AG04450 (cell line): ENCODE data around the gene VAV3. TPM values are rescaled to one million over a fixed set of nuclear protein-coding genes. Genes with fewer than 3 reads are reported as not detected.
A peak's percentile ranks its signal among the peaks of the same experiment; 100 is the strongest.
"Not testable (repeated sequence)": the region's sequence is repeated elsewhere in the genome, so short reads cannot be mapped to it uniquely, and the experiment has no call there.

Experiments used
- CTCF ChIA-PET: fragments of 300-600, 350-600 bp; formaldehyde crosslinking; extraction: SDS; loops from one replicate; lab custom pipeline; 2022; ENCODE audit warnings: antibody characterized with exemption, inconsistent platforms; lab: Charles Lee
- POLR2A ChIA-PET: fragments of 350-600 bp; formaldehyde crosslinking; extraction: SDS; loops from one replicate; lab custom pipeline; 2021; ENCODE audit warnings: antibody characterized with exemption, inconsistent platforms; lab: Yijun Ruan, JAX
- DNase-seq: peaks from one replicate; pipeline ENCODE4 v3.0.0-alpha.2; 2011; ENCODE audit warnings: low read depth, low spot score
- H3K27ac ChIP-seq: one replicate; pipeline ENCODE4 v1.5.1; 2012; ENCODE audit warnings: low read depth, low read length, control low read depth
- H3K27me3 ChIP-seq: one replicate; pipeline ENCODE4 v1.6.0; 2012; ENCODE audit warnings: low read length; ENCODE audit not compliant: control insufficient read depth, insufficient read depth
- H3K4me3 ChIP-seq: 2 replicates; pipeline ENCODE4 v1.5.1; 2011; ENCODE audit warnings: mild to moderate bottlenecking, low read depth, low read length, control low read depth
- H3K9me3 ChIP-seq: 2 replicates; pipeline ENCODE4 v1.5.1; 2012; ENCODE audit warnings: low read length; ENCODE audit not compliant: control insufficient read depth, insufficient read depth
- polyA plus RNA-seq: library from polyadenylated mRNA; depleted of rRNA; stranded (reverse); fragments of >200 nt; gene quantifications from 2 replicates; pipeline ENCODE4 v1.2.3, GENCODE V29; 2011
- TF ChIP-seq, protein P1 (sequence below): IDR thresholded peaks from 2 replicates; pipeline ENCODE4 v1.5.1; 2011; ENCODE audit warnings: low read depth, low read length, control low read depth, inconsistent platforms

The VAV3 gene
- polyA plus RNA-seq, 1 experiment, result 0.02 TPM

GRCh38 chr1:108009603-108010195 lies 44.7 kb upstream of the VAV3 start:
- TF ChIP-seq, protein P1, sequence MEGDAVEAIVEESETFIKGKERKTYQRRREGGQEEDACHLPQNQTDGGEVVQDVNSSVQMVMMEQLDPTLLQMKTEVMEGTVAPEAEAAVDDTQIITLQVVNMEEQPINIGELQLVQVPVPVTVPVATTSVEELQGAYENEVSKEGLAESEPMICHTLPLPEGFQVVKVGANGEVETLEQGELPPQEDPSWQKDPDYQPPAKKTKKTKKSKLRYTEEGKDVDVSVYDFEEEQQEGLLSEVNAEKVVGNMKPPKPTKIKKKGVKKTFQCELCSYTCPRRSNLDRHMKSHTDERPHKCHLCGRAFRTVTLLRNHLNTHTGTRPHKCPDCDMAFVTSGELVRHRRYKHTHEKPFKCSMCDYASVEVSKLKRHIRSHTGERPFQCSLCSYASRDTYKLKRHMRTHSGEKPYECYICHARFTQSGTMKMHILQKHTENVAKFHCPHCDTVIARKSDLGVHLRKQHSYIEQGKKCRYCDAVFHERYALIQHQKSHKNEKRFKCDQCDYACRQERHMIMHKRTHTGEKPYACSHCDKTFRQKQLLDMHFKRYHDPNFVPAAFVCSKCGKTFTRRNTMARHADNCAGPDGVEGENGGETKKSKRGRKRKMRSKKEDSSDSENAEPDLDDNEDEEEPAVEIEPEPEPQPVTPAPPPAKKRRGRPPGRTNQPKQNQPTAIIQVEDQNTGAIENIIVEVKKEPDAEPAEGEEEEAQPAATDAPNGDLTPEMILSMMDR, result no peak
- Histone ChIP-seq H3K9me3 (no peaks in the 10 kb centered on the region), H3K27me3 (no peaks in the 10 kb centered on the region), H3K27ac (no peak overlapping the region), H3K4me3 (no peak overlapping the region)
- no peak for DNase-seq
- ChIA-PET POLR2A (no interaction called here), CTCF (no interaction called here)

DNA sequence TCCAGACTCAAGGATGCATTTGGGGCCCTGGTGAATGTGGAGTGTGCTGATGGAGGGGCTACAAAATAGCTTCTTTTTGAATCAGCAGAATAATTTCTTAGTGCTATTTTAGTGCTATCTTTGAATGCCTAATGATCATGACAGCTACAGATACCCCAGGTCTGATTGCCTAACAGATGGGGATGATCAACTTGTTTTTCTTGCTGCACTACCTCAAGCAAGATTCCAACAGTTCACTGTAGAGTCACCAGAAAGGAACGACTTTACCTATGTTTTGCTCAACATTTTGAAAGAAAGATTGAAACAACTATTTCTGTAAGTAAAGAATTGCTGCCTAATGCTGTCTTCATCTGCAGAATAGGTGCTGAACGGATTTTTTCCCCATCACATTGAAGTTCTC lies 42.6 kb upstream of the VAV3 start:
- H3K27ac ChIP-seq, result no peak overlapping the region
- ChIA-PET POLR2A (no interaction called here), CTCF (no interaction called here)
- no peaks in the 10 kb centered on the region for H3K9me3 ChIP-seq
- H3K27me3 ChIP-seq, result no peaks in the 10 kb centered on the region
- H3K4me3 ChIP-seq, result no peak overlapping the region
- no peak for DNase-seq
- TF ChIP-seq, protein P1, result no peak

DNA sequence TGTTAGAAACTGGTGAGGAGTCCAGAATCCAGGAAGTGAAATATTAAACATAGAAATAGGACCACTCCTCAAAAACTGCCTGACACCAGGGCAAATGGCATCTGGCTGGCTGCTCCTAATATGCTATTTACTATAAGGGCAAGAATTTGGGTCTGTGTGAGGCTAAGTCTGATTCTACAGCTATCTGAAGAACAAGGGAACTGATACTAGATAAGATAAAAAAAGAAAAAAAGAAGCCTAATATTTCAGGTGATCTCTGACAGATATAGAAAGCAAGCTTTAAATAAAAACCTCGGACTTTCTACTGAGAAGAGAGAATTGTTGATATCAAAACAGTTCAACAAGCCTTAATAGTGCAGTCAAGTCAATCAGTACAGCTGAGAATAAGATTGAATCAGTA lies 42.1 kb upstream of the VAV3 start:
- Histone ChIP-seq H3K9me3 (no peaks in the 10 kb centered on the region), H3K27ac (no peak overlapping the region), H3K27me3 (no peaks in the 10 kb centered on the region), H3K4me3 (no peak overlapping the region)
- TF ChIP-seq, protein P1, result no peak
- DNase-seq, result no peak
- ChIA-PET POLR2A (no interaction called here), CTCF (no interaction called here)

GRCh38 chr1:108004919-108005318 lies 39.9 kb upstream of the VAV3 start:
- CTCF ChIA-PET, POLR2A ChIA-PET, H3K4me3 ChIP-seq, H3K27me3 ChIP-seq, H3K9me3 ChIP-seq, DNase-seq, H3K27ac ChIP-seq: not testable (repeated sequence)

DNA sequence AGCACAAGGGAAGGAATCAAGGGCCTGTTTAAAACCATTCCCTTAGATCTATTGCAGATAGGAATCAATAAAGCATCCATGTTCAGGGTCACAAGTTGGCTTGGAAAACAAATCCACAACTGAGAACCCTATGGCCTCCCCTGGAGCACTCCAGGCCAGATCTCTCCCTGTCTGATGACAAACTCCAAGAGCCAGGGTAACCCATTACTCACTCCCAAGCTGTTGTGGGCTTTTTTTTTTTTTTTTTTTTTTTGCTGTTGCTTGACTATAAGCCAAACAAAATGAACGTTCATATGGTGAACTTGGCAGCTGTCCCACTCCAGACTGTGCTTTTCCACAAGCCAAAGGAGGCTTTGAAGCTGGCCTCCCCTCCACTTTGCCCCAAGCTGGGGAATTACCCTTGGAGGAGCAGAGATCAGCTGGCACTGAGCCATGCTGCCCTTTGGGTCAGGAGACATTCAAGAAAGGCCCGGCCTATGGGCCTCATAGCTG lies 35.7 kb upstream of the VAV3 start:
- peak; percentile 2 for DNase-seq
- ChIA-PET POLR2A (no interaction called here), CTCF (no interaction called here)
- no peak overlapping the region for H3K27ac ChIP-seq
- H3K9me3 ChIP-seq, result no peaks in the 10 kb centered on the region
- TF ChIP-seq, protein P1, result no peak
- no peaks in the 10 kb centered on the region for H3K27me3 ChIP-seq
- H3K4me3 ChIP-seq, result no peak overlapping the region
